ENCODE results near the gene GPR137. TPM values are rescaled to one million over a fixed set of nuclear protein-coding genes. Genes with fewer than 3 reads are reported as not detected.
A peak's percentile ranks its signal among the peaks of the same experiment; 100 is the strongest.

GPR137 gene
- total and polyA plus RNA-seq, 4 donors = 6.7 to 22.2 (median 9.0) TPM

DNA sequence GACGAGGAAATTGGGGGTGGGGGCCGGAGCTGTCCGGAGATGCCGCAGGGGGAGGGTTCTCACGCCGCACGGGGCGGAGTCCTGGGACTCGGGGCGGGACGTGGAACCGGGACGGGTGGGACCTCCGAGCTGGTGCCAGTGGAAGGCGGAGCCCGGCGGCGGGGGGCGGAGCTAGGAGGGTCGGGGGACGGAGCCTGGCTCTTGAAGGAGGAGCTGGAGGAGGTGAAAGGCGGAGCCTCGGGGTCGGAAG is 44.5 kb upstream of the GPR137 start:
- Histone ChIP-seq H3K27ac (ENCODE audit: low read depth in 1 of 2, low read length in 2 of 2) (peak overlapping the region; percentile 97 to 99), H3K9ac (ENCODE audit: low read depth in 1 of 2, low read length in 2 of 2) (peak overlapping the region in 1 of 2 donors; percentile 62), H3K4me3 (ENCODE audit: low read depth in 1 of 3, low read length in 3 of 3) (peak overlapping the region in 2 of 3 donors; percentile 54 to 74), H3K4me1 (ENCODE audit: control insufficient read depth in 4 of 4, insufficient read depth in 4 of 4, low read length in 3 of 4) (peaks cover 21 to 59% (median 43%) of the 10 kb centered on the region in 4 donors), H3K27me3 (ENCODE audit: control insufficient read depth in 4 of 4, insufficient read depth in 4 of 4, low read length in 3 of 4) (no peaks in the 10 kb centered on the region), H3K36me3 (ENCODE audit: control insufficient read depth in 4 of 4, insufficient read depth in 3 of 4, low read depth in 1 of 4, low read length in 3 of 4) (peaks cover 0 to 6% (median 4%) of the 10 kb centered on the region in 4 donors), H3K9me3 (ENCODE audit: control insufficient read depth in 4 of 4, low read length in 3 of 4) (no peaks in the 10 kb centered on the region)
- TF ChIP-seq HNF4A (conservative IDR thresholded peaks at IDR 0.05) = peak in 1 of 2 donors; percentile 39
- no peak for TF ChIP-seq TAF1 (conservative IDR thresholded peaks at IDR 0.05)
- no peak for TF ChIP-seq NR2F2 (IDR thresholded peaks at IDR 0.05)
- no peak for TF ChIP-seq JUND (IDR thresholded peaks at IDR 0.05)
- peak; percentile 84 for TF ChIP-seq SP1 (IDR thresholded peaks at IDR 0.05)
- peak; percentile 100 for DNase-seq (ENCODE audit: low spot score)
- 2% methylated on average over 24 of the region's 24 CpGs for WGBS

DNA sequence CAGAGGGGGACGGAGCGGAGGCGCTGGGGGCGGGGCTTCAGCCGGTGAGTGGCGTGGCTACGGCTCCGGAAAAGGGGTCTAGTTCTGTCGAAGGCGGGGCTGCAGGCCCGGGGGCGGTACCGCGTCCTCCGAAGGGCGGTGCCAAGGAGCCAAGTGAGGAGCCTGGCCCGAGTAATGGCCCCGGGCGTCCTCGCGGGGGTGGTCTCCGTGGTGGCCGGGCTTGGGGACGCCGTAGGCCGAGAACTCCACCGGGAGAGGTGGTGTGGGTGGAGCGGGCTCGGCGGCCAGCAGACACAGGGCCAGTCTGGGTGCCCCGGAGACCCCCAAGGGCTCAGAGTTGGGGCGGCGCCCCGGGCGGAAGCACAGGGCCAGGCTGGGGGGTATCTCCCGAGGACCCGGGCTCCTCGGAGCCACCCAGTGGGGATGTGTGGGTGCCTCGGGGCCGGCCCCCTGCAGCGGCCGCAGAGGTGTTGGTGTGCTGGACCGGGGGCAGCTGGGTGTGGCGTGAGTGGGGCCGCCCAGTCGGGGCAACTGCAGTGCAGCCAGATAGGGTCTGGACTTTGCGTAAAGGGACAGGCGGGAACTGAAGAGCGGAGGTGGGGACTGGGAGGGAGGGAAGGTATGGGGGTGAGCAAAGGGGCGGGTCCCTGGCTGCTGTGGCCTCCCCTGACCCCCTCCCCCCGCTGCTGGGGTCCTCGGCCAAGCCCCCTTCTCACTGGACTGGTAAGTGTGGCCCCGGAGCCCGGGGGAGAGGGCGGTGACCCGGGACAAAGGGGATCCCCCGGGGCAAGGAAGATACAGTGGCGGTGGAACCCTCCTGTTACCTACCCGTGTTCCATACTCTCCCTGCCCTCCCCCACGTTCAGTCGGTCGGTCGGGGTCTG is 43.9 kb upstream of the GPR137 start:
- under 1% methylated on average over 63 of the region's 63 CpGs for WGBS
- peaks cover 0 to 6% (median 4%) of the 10 kb centered on the region in 4 donors for H3K36me3 ChIP-seq (ENCODE audit: control insufficient read depth in 4 of 4, insufficient read depth in 3 of 4, low read depth in 1 of 4, low read length in 3 of 4)
- H3K27me3 ChIP-seq (ENCODE audit: control insufficient read depth in 4 of 4, insufficient read depth in 4 of 4, low read length in 3 of 4) = no peaks in the 10 kb centered on the region
- peaks cover 21 to 59% (median 43%) of the 10 kb centered on the region in 4 donors for H3K4me1 ChIP-seq (ENCODE audit: control insufficient read depth in 4 of 4, insufficient read depth in 4 of 4, low read length in 3 of 4)
- DNase-seq (ENCODE audit: low spot score) = peak; percentile 72
- H3K9ac ChIP-seq (ENCODE audit: low read depth in 1 of 2, low read length in 2 of 2) = peak overlapping the region in 1 of 2 donors; percentile 81
- no peak for TF ChIP-seq HNF4G (IDR thresholded peaks at IDR 0.05)
- TF ChIP-seq RXRA (IDR thresholded peaks at IDR 0.05) = peak in 1 of 2 donors; percentile 44
- peak; percentile 16 for TF ChIP-seq FOXA2 (IDR thresholded peaks at IDR 0.05)
- no peak for TF ChIP-seq HNF4A (conservative IDR thresholded peaks at IDR 0.05)
- TF ChIP-seq JUND (IDR thresholded peaks at IDR 0.05) = peak in 1 of 2 donors; percentile 9
- TF ChIP-seq, protein P1, sequence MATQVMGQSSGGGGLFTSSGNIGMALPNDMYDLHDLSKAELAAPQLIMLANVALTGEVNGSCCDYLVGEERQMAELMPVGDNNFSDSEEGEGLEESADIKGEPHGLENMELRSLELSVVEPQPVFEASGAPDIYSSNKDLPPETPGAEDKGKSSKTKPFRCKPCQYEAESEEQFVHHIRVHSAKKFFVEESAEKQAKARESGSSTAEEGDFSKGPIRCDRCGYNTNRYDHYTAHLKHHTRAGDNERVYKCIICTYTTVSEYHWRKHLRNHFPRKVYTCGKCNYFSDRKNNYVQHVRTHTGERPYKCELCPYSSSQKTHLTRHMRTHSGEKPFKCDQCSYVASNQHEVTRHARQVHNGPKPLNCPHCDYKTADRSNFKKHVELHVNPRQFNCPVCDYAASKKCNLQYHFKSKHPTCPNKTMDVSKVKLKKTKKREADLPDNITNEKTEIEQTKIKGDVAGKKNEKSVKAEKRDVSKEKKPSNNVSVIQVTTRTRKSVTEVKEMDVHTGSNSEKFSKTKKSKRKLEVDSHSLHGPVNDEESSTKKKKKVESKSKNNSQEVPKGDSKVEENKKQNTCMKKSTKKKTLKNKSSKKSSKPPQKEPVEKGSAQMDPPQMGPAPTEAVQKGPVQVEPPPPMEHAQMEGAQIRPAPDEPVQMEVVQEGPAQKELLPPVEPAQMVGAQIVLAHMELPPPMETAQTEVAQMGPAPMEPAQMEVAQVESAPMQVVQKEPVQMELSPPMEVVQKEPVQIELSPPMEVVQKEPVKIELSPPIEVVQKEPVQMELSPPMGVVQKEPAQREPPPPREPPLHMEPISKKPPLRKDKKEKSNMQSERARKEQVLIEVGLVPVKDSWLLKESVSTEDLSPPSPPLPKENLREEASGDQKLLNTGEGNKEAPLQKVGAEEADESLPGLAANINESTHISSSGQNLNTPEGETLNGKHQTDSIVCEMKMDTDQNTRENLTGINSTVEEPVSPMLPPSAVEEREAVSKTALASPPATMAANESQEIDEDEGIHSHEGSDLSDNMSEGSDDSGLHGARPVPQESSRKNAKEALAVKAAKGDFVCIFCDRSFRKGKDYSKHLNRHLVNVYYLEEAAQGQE (IDR thresholded peaks at IDR 0.05) = peak; percentile 31
- TF ChIP-seq EGR1 (IDR thresholded peaks at IDR 0.05; ENCODE audit: low read depth in 2 of 2) = no peak
- TF ChIP-seq SP1 (IDR thresholded peaks at IDR 0.05) = peak; percentile 2
- TF ChIP-seq RAD21 (IDR thresholded peaks at IDR 0.05) = no peak
- TF ChIP-seq TAF1 (conservative IDR thresholded peaks at IDR 0.05) = no peak
- TF ChIP-seq YY1 (IDR thresholded peaks at IDR 0.05) = peak; percentile 81
- TF ChIP-seq, protein P2, sequence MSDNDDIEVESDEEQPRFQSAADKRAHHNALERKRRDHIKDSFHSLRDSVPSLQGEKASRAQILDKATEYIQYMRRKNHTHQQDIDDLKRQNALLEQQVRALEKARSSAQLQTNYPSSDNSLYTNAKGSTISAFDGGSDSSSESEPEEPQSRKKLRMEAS (IDR thresholded peaks at IDR 0.05) = peak; percentile 66
- TF ChIP-seq, protein P3, sequence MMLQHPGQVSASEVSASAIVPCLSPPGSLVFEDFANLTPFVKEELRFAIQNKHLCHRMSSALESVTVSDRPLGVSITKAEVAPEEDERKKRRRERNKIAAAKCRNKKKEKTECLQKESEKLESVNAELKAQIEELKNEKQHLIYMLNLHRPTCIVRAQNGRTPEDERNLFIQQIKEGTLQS (IDR thresholded peaks at IDR 0.05) = no peak
- no peak for TF ChIP-seq FOXA1 (IDR thresholded peaks at IDR 0.05)
- peak overlapping the region; percentile 97 to 99 for H3K27ac ChIP-seq (ENCODE audit: low read depth in 1 of 2, low read length in 2 of 2)
- peak overlapping the region; percentile 74 to 94 (median 80) for H3K4me3 ChIP-seq (ENCODE audit: low read depth in 1 of 3, low read length in 3 of 3)
- no peaks in the 10 kb centered on the region for H3K9me3 ChIP-seq (ENCODE audit: control insufficient read depth in 4 of 4, low read length in 3 of 4)
